ENCODE results near the gene DDX51.

DDX51 gene

DNA sequence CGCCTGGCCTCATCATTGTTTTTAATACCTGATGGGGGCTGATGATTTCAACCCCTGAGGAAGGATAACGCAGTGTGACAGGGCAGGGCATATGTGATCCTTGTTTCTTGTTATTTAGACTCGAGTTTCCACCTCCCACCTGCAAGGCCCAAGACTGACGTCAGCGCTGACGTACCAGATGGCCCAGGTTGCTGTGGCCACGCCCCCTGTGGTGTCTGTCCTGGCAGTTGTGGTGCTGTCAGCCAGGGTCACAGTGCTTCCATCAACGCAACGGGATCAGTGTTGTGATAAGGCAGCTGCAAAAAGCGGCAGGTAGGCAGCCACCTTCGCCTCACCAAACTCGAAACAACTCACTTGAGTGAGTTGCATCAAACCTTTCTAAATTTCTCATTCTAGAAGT lies 18.4 kb downstream of the DDX51 start:
- DNase-seq (ENCODE audit: low read depth, low spot score) = no peak
- CTCF ChIA-PET = no interaction called here
- H3K4me3 ChIP-seq (ENCODE audit: low read depth, low read length) = no peak overlapping the region
- TF ChIP-seq, protein P1, sequence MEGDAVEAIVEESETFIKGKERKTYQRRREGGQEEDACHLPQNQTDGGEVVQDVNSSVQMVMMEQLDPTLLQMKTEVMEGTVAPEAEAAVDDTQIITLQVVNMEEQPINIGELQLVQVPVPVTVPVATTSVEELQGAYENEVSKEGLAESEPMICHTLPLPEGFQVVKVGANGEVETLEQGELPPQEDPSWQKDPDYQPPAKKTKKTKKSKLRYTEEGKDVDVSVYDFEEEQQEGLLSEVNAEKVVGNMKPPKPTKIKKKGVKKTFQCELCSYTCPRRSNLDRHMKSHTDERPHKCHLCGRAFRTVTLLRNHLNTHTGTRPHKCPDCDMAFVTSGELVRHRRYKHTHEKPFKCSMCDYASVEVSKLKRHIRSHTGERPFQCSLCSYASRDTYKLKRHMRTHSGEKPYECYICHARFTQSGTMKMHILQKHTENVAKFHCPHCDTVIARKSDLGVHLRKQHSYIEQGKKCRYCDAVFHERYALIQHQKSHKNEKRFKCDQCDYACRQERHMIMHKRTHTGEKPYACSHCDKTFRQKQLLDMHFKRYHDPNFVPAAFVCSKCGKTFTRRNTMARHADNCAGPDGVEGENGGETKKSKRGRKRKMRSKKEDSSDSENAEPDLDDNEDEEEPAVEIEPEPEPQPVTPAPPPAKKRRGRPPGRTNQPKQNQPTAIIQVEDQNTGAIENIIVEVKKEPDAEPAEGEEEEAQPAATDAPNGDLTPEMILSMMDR (IDR thresholded peaks at IDR 0.05; ENCODE audit: insufficient read depth, low read length, missing control alignments) = no peak
- POLR2A ChIA-PET = no interaction called here

DNA sequence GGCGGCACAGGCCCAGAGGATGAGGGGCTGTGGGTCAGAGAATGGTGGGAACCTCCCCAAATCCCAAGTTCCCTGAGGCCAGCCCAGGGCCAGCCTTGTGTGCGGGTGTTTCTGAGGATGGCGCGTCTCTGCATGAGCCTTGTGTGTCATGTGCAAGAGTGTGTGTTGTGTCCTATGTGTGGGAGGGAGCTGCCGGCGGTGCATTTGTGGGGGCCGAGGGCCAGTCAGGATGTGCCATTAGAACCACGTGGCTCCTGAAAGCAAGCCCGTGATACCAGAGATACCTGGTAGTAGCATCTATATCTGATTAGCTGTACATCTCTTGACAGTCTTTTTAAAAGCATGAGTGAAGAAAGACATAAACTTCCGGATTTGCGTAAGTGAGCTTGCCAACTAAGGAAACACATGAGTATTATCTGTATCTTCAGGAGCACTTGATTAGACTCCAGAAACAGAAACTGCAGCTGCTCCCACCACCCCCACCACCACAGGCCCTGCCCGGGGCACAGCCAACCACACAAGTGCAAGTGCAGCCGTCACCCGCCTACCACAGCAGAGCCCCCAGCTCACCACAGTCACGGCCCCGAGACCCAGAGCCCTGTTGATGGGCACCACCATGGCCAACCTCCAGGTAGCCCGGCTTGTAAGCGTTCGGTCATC lies 19.2 kb downstream of the DDX51 start:
- H3K4me3 ChIP-seq (ENCODE audit: low read depth, low read length) = no peak overlapping the region
- TF ChIP-seq, protein P1 (IDR thresholded peaks at IDR 0.05; ENCODE audit: insufficient read depth, low read length, missing control alignments) = no peak
- ChIA-PET POLR2A (no interaction called here), CTCF (no interaction called here)
- no peak for DNase-seq (ENCODE audit: low read depth, low spot score)

DNA sequence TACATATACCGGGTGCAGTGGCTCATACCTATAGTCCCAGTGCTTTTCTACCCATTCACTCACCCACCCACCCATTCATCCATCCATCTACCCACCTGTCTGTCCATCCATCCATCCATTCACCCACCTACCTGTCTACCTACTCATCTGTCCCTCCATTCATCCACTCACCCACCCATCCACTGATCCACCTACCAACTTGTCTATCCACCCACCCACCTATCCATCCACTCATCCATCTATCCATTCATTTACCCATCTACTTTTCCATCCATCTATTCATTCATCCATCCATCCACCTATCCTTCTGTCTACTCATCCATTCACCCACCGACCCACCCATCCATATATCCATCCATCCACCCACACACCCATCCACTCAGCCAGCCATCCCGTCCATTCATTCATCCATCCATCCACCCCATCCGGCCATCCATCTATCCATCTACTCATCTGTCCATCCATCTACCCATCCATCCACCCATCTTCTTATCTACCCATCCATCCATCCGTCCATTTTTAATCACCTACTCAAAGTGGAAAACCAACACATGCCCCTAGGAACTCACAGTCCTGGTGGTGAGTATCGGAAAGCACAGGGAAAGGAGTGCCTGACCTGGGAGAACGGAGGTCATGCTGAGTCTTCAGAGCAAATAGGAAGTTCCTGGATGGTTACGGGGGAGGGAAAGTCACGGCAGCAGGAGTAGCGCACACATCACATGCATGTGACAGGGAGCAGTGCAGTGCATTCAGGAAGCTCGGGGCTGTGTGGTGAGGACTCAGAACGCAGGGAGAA lies 20.0 kb downstream of the DDX51 start:
- CTCF ChIA-PET = interaction anchor here (0.9 kb wide), 1 partner anchor 16 kb away, joined by 3 read pairs; no protein-coding TSS in a partner anchor
- POLR2A ChIA-PET = no interaction called here
- DNase-seq (ENCODE audit: low read depth, low spot score) = no peak
- TF ChIP-seq, protein P1 (IDR thresholded peaks at IDR 0.05; ENCODE audit: insufficient read depth, low read length, missing control alignments) = no peak
- H3K4me3 ChIP-seq (ENCODE audit: low read depth, low read length) = no peak overlapping the region

DNA sequence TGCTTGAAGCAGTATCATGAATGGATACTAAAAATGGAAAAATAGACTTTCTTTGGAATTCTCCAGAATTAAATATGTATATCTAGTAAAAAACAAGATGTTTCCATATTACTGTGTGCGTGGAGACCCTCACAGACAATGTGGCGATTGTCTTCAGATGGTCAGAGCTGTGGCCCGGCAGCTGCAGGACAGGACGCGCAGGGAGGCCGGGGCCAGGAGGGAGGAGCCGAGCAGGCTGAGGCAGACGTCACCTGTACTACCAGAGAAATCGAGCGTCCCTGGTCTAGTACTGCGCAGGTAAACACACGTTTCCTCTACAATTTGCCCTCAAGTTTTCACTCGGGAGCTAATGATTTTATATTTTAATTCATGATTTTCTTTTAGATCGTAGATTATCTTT lies 22.8 kb downstream of the DDX51 start:
- no peak overlapping the region for H3K4me3 ChIP-seq (ENCODE audit: low read depth, low read length)
- TF ChIP-seq, protein P1 (IDR thresholded peaks at IDR 0.05; ENCODE audit: insufficient read depth, low read length, missing control alignments) = no peak
- ChIA-PET POLR2A (no interaction called here), CTCF (no interaction called here)
- DNase-seq (ENCODE audit: low read depth, low spot score) = no peak

DNA sequence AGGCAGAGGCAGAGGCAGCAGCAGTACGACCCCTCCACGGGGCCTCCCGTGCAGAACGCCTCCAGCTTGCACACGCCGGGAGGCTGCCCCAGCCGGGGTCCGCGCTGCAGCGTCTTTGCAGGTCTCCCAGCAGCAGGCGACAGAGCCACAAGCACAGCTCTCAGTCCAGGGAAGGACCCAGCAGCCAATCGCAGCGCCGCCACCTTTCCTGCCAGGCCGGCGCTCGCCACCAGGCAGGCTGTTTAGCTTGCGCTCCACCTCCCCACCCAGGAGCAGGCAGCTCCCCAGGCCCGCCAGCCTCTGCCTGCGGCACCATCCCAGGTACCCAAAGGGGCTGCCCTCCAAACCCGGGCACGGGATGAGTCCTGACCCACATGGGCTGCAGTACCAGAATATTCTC lies 25.2 kb downstream of the DDX51 start:
- no peak overlapping the region for H3K4me3 ChIP-seq (ENCODE audit: low read depth, low read length)
- POLR2A ChIA-PET = no interaction called here
- TF ChIP-seq, protein P1 (IDR thresholded peaks at IDR 0.05; ENCODE audit: insufficient read depth, low read length, missing control alignments) = no peak
- CTCF ChIA-PET = no interaction called here
- no peak for DNase-seq (ENCODE audit: low read depth, low spot score)

DNA sequence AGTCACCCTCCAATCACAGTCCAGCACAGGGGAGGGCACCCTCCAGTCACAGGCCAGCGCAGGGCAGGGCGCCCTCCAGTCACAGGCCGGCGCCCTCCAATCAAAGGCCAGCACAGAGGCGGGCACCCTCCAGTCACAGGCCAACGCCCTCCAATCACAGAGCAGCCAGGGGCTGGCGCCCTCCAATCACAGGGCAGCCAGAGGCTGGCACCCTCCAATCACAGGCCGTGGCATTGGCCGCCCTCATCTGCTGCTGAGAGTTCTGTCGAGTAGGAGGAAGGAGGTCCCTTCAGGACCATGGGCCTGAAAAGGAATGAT lies 26.6 kb downstream of the DDX51 start:
- POLR2A ChIA-PET = interaction anchor here (0.6 kb wide), 1 partner anchor 16 kb away, joined by 7 read pairs; no protein-coding TSS in a partner anchor
- CTCF ChIA-PET = interaction anchor here (0.6 to 0.7 kb wide), 2 partner anchors 8 to 36 kb away, joined by 3 read pairs; no protein-coding TSS in a partner anchor
- TF ChIP-seq, protein P1 (IDR thresholded peaks at IDR 0.05; ENCODE audit: insufficient read depth, low read length, missing control alignments) = no peak
- no peak for DNase-seq (ENCODE audit: low read depth, low spot score)
- H3K4me3 ChIP-seq (ENCODE audit: low read depth, low read length) = no peak overlapping the region

Measured in AG04449 (cell line).